AG09319 (cell line): ENCODE measurements around the gene PNMA6F.

Source experiments
- DNase-seq: peaks from one replicate; pipeline ENCODE4 v3.0.0-alpha.2; 2010; ENCODE audit warnings: low read depth; ENCODE audit errors: extremely low read depth
- TF ChIP-seq, protein P1 (sequence below): IDR thresholded peaks from 2 replicates; pipeline ENCODE4 v1.5.1; 2011; ENCODE audit warnings: low read depth, mild to moderate bottlenecking, inconsistent platforms, low read length, moderate library complexity

PNMA6F gene

DNA sequence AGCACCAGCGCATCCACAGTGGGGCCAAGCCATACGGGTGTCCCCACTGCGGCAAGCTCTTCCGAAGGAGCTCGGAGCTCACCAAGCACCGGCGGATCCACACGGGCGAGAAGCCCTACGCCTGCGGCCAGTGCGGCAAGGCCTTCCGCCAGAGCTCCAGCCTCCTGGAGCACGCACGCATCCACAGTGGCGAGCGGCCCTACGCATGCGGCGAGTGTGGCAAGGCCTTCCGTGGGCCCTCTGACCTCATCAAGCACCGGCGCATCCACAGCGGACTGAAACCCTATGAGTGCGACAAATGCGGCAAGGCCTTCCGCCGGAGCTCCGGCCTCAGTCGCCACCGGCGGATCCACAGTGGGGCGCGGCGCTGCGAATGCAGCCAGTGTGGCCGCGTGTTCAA, 26.0 kb upstream of the PNMA6F start:
- TF ChIP-seq, protein P1, sequence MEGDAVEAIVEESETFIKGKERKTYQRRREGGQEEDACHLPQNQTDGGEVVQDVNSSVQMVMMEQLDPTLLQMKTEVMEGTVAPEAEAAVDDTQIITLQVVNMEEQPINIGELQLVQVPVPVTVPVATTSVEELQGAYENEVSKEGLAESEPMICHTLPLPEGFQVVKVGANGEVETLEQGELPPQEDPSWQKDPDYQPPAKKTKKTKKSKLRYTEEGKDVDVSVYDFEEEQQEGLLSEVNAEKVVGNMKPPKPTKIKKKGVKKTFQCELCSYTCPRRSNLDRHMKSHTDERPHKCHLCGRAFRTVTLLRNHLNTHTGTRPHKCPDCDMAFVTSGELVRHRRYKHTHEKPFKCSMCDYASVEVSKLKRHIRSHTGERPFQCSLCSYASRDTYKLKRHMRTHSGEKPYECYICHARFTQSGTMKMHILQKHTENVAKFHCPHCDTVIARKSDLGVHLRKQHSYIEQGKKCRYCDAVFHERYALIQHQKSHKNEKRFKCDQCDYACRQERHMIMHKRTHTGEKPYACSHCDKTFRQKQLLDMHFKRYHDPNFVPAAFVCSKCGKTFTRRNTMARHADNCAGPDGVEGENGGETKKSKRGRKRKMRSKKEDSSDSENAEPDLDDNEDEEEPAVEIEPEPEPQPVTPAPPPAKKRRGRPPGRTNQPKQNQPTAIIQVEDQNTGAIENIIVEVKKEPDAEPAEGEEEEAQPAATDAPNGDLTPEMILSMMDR = no peak
- DNase-seq = no peak

DNA sequence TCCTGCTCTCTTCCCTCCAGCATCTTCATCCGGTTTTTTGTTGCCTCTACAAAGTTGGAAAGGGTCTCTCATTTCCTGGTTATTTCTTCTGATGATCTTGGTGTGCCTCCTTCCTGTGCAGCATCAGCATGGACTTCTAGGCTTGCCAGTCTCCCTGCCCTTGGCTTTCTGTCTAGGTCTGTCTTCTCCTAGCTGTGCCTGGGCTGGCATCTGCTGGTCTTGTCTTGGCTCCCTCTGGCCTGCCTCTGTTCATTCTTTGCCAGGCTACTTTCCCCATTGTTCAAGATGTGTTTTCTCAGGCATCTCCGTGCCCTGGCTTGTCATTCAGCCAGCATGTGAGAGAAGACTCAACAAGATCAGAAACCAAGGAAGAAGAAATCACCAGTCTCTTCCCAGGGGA, 22.1 kb upstream of the PNMA6F start:
- no peak for DNase-seq
- TF ChIP-seq, protein P1 = no peak

DNA sequence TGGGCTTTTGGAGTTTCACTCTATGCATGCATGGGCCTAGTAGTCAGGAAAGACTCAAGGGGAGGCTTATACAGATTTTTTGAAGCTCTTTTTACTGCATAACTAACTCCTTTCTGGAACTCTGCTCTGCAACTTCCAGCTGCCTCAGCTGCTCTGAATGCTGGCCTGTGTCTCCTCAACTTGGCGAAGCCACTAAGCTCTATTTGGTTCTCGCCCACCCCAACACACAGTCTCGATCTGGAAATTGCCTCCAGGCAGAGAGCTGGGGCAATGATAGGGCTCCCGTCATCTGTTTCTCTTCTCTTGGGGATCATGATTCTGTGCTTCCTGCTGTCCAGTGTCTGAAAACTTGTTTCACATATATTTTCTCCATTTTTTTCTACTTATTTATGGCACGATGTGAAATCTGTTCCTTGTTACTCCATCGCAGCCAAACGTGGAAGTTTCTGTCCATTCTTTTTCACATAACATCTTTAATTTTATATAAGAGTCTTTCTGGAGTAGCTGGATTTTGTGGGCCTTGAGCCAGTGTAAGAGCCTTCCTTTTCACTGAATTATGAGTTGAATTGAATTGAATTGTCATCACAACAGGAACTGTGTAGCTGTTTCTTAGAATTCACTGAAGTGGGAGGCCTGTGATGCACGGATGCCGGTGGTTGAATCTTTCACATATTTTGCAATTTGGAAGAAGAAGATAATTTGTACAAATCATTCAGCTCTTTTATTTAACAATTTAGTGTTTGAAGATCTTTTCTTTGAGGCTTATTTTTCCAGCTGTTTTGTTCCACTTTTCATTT, 21.4 kb upstream of the PNMA6F start:
- TF ChIP-seq, protein P1 = no peak
- no peak for DNase-seq

DNA sequence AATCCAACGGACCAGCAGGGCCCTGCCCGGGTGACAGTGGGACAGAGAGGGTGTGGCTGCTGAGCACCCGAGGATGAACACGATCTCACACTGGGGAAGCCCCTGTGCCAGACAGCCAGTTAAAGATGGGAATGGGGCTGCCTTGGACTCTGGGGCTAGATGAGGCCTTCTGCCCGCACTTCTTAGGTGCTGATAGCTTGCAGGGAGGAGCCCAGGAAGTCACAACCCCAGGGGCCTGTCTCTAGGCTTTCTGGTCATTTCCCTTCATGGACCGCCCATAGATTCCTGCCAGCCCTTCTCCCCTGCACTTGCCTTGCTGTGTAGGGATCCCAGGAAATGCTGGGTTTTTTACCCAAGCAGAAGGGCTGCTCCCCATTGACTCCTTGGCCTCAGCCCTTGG, 18.5 kb upstream of the PNMA6F start:
- TF ChIP-seq, protein P1 = no peak
- no peak for DNase-seq

DNA sequence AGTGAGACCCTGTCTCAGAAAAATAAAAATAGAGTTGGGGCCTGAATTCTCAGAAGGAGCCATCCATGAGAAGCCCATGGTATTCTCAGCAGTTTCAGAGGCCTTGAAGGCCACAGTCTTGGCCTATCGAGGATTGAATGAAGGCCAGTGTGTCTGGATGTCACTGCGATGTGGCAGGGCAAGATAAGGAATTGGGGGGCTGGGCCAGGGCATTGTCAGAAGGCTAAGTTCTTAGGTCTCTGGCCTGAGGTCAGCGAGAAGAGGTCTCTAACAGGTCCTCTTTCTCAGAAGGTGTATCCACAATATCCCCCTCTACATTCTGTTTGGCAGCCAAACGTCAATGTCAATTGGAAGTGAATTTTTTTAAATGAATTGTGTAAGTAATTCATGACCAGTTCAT, 18.1 kb upstream of the PNMA6F start:
- no peak for DNase-seq
- TF ChIP-seq, protein P1 = no peak

DNA sequence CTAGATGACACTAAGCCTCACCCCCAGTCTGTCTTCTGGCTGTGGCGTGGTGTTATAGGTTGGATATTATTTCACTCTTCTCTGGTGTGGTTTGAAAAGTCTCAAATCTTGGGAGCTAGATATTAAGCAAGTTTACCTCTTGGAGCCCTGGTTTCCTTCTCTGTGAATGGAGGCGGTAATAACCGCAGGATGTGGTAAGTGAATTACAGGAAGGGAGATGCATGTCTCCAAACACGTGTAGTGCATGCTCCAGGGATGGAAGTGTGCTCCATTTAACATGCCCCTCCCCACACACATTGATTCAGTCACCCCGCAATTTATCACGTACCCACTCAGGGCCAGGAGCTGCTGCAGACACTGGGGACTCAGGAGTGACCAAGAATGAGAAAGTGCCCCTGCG, 17.3 kb upstream of the PNMA6F start:
- no peak for DNase-seq
- TF ChIP-seq, protein P1 = no peak

DNA sequence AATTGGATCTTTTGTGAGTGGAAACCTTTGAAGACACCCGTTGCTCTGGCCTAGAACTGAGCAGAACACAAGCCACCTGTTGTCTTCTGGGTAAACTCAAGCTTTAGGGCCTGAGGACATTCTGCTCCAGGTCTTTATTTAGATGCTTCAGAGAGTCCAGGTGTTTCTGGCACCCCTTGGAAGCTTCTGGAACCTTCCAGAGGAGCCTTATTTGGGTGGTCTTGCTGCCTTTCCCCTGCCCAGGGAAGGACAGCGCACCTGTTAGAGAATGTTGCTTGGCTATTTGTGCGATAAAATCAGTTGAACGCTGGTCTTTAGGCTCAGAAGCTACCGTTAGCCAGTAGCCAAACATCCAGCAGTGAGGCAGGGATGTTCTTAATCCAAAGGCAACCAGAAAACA, 15.4 kb upstream of the PNMA6F start:
- TF ChIP-seq, protein P1 = no peak
- no peak for DNase-seq
